Nephron progenitor cell (in vitro differentiated cells): ENCODE results near the gene MAGIX.

Experiments
- DNase-seq: peaks from one replicate; pipeline ENCODE4 v3.0.0; 2021
- H3K27ac Mint-ChIP-seq: 2 replicates; pipeline ENCODE4 v1.8.0; 2021; ENCODE audit warnings: mild to moderate bottlenecking, moderate library complexity, mixed read lengths
- H3K27me3 Mint-ChIP-seq: 2 replicates; pipeline ENCODE4 v1.8.0; 2021; ENCODE audit warnings: mild to moderate bottlenecking, low read depth, mixed read lengths; ENCODE audit not compliant: poor library complexity
- H3K36me3 Mint-ChIP-seq: 2 replicates; pipeline ENCODE4 v1.8.0; 2021; ENCODE audit warnings: low read depth, mixed read lengths
- H3K4me1 Mint-ChIP-seq: 2 replicates; pipeline ENCODE4 v1.8.0; 2021; ENCODE audit warnings: mixed read lengths
- H3K4me3 Mint-ChIP-seq: 2 replicates; pipeline ENCODE4 v1.8.0; 2021; ENCODE audit warnings: mild to moderate bottlenecking, moderate library complexity, mixed read lengths
- H3K9me3 Mint-ChIP-seq: 2 replicates; pipeline ENCODE4 v1.8.0; 2021; ENCODE audit warnings: mild to moderate bottlenecking, moderate library complexity, mixed read lengths
- TF ChIP-seq, protein P1 (sequence below): fragments of 200-600 bp; sonication (generic); IDR thresholded peaks from 2 replicates; pipeline ENCODE4 v1.5.0; 2021; ENCODE audit warnings: antibody characterized with exemption

The MAGIX gene

GRCh38 chrX:49191574-49192011 lies 29.0 kb downstream of the MAGIX start:
- Mint-ChIP-seq H3K4me3 (peak overlapping the region; percentile 88), H3K27me3 (peaks cover 4% of the 10 kb centered on the region), H3K9me3 (peaks cover 69% of the 10 kb centered on the region), H3K36me3 (no peaks in the 10 kb centered on the region), H3K4me1 (peaks cover 48% of the 10 kb centered on the region), H3K27ac (peak overlapping the region; percentile 51)
- no peak for DNase-seq
- TF ChIP-seq, protein P1, sequence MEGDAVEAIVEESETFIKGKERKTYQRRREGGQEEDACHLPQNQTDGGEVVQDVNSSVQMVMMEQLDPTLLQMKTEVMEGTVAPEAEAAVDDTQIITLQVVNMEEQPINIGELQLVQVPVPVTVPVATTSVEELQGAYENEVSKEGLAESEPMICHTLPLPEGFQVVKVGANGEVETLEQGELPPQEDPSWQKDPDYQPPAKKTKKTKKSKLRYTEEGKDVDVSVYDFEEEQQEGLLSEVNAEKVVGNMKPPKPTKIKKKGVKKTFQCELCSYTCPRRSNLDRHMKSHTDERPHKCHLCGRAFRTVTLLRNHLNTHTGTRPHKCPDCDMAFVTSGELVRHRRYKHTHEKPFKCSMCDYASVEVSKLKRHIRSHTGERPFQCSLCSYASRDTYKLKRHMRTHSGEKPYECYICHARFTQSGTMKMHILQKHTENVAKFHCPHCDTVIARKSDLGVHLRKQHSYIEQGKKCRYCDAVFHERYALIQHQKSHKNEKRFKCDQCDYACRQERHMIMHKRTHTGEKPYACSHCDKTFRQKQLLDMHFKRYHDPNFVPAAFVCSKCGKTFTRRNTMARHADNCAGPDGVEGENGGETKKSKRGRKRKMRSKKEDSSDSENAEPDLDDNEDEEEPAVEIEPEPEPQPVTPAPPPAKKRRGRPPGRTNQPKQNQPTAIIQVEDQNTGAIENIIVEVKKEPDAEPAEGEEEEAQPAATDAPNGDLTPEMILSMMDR = no peak

DNA sequence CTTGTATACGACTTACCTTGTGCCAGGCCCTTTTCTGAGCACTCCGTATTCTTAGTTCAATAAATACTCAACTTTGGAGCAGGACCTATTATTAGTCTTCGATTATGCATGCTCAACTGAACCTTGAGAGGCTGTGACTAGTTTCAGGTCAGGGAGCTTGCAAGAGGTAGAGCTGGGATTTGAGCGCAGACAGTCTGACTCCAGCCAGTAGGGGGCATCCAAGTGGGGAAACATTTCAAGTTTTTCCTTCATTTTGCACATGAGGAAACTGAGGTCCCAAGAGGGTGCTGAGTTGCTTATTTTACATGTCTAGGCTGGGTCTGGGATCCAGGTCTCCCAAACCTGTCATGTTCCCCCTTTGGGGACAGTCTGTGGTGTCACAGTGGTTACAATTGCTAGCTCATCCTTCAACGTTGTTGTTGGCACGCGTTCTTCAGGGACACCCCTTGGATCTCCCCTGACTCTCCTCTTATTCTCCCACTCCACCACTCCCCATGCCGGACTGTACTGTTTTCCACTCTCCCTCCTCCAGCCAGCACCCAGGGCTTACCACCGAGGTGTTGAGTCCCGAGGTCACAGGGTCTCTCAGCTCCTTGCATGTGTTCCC lies 30.3 kb downstream of the MAGIX start:
- TF ChIP-seq, protein P1 = peak; percentile 52
- Mint-ChIP-seq H3K9me3 (peaks cover 61% of the 10 kb centered on the region), H3K36me3 (no peaks in the 10 kb centered on the region), H3K27me3 (peaks cover 16% of the 10 kb centered on the region), H3K4me3 (peak overlapping the region; percentile 70), H3K27ac (peak overlapping the region; percentile 24), H3K4me1 (peaks cover 35% of the 10 kb centered on the region)
- peak; percentile 32 for DNase-seq

GRCh38 chrX:49193542-49193964 lies 31.0 kb downstream of the MAGIX start:
- DNase-seq = no peak
- Mint-ChIP-seq H3K4me3 (no peak overlapping the region), H3K4me1 (peaks cover 28% of the 10 kb centered on the region), H3K36me3 (no peaks in the 10 kb centered on the region), H3K27ac (no peak overlapping the region), H3K9me3 (peaks cover 64% of the 10 kb centered on the region), H3K27me3 (peaks cover 24% of the 10 kb centered on the region)
- TF ChIP-seq, protein P1 = no peak

GRCh38 chrX:49197543-49198087 lies 35.1 kb downstream of the MAGIX start:
- Mint-ChIP-seq H3K4me1 (peaks cover 17% of the 10 kb centered on the region), H3K27ac (no peak overlapping the region), H3K27me3 (peaks cover 34% of the 10 kb centered on the region), H3K4me3 (no peak overlapping the region), H3K9me3 (peaks cover 61% of the 10 kb centered on the region), H3K36me3 (no peaks in the 10 kb centered on the region)
- no peak for DNase-seq
- TF ChIP-seq, protein P1 = no peak

GRCh38 chrX:49198540-49199314 lies 36.2 kb downstream of the MAGIX start:
- no peak overlapping the region for H3K27ac Mint-ChIP-seq
- peaks cover 8% of the 10 kb centered on the region for H3K4me1 Mint-ChIP-seq
- no peak overlapping the region for H3K4me3 Mint-ChIP-seq
- peaks cover 56% of the 10 kb centered on the region for H3K9me3 Mint-ChIP-seq
- TF ChIP-seq, protein P1 = no peak
- DNase-seq = no peak
- no peaks in the 10 kb centered on the region for H3K36me3 Mint-ChIP-seq
- peaks cover 35% of the 10 kb centered on the region for H3K27me3 Mint-ChIP-seq
